NT2/D1 (cell line): ENCODE data around the gene PAX4.
A peak's percentile ranks its signal among the peaks of the same experiment; 100 is the strongest.

Experiments used
- DNase-seq: peaks from one replicate; pipeline ENCODE4 v3.0.0-alpha.2; 2011; ENCODE audit warnings: low read depth, low spot score
- H3K27me3 ChIP-seq: 2 replicates; pipeline ENCODE4 v1.6.0; 2011; ENCODE audit warnings: mild to moderate bottlenecking; ENCODE audit not compliant: insufficient read length, insufficient read depth
- H3K36me3 ChIP-seq: 2 replicates; pipeline ENCODE4 v1.6.1; 2011; ENCODE audit warnings: mild to moderate bottlenecking, low read length, mixed read lengths; ENCODE audit not compliant: insufficient read depth, insufficient read length
- H3K4me1 ChIP-seq: 2 replicates; pipeline ENCODE4 v1.5.1; 2011; ENCODE audit not compliant: insufficient read depth, insufficient read length
- H3K4me3 ChIP-seq: 2 replicates; pipeline ENCODE4 v1.5.1; 2011; ENCODE audit warnings: low read depth; ENCODE audit not compliant: insufficient read length
- H3K9ac ChIP-seq: 2 replicates; pipeline ENCODE4 v1.6.0; 2011; ENCODE audit warnings: low read depth; ENCODE audit not compliant: insufficient read length
- H3K9me3 ChIP-seq: 2 replicates; pipeline ENCODE4 v1.5.1; 2011; ENCODE audit warnings: mild to moderate bottlenecking, low read length; ENCODE audit not compliant: insufficient read depth
- SUZ12 ChIP-seq: IDR thresholded peaks from 2 replicates; pipeline ENCODE4 v1.6.1; 2011; ENCODE audit not compliant: insufficient read length, insufficient read depth; ENCODE audit errors: extremely low read depth
- YY1 ChIP-seq: IDR thresholded peaks from 2 replicates; pipeline ENCODE4 v1.6.1; 2011; ENCODE audit not compliant: insufficient read length, insufficient read depth
- ZNF274 ChIP-seq: IDR thresholded peaks from 2 replicates; pipeline ENCODE4 v1.6.1; 2011; ENCODE audit warnings: mild to moderate bottlenecking, low read depth, low read length

PAX4 gene

GRCh38 chr7:127620406-127621233 lies 2.7 kb upstream of the PAX4 start:
- Histone ChIP-seq H3K4me1 (no peaks in the 10 kb centered on the region), H3K4me3 (peak overlapping the region; percentile 36), H3K9me3 (no peaks in the 10 kb centered on the region), H3K36me3 (no peaks in the 10 kb centered on the region), H3K27me3 (peaks cover 38% of the 10 kb centered on the region), H3K9ac (peak overlapping the region; percentile 43)
- TF ChIP-seq ZNF274 (no peak), YY1 (no peak), SUZ12 (no peak)
- DNase-seq = no peak

DNA sequence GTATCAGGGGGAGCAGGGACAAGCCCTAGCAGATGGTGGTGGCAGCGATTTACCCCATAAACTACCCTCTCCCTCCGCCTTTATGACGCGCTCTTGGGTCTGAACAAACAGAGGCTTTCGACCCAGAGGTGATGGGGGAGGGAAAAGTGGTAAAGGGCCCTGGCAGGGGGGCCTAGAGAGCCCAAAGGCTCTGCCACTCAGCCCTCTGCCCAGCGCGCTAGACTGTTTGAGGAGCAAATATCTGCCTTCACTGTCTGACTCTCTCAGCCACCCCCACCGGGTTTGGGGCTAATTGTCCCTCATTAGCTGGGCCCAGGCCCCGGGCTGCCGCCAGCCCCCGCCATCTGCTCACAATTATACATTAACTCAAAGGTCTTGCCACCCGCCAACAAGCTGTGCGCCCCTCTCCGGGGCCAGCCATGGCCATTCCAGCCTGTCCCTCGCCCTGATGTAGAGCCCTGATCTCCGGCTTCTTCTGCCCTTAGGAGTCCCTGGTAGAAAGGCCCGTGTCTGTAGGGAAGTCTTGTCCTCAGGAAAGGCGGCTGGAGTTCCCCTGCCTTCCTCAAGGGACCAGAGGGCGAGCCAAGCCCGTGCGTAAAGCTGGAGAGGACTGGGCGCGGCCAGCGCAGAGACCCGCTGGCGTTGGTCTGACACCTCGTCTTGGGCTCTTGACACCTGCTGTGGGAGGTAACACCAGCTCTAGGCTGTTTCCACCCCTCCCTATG lies 1.9 kb upstream of the PAX4 start:
- Histone ChIP-seq H3K4me3 (peak overlapping the region; percentile 36), H3K36me3 (no peaks in the 10 kb centered on the region), H3K4me1 (no peaks in the 10 kb centered on the region), H3K9me3 (no peaks in the 10 kb centered on the region), H3K27me3 (peaks cover 45% of the 10 kb centered on the region), H3K9ac (no peak overlapping the region)
- TF ChIP-seq YY1 = no peak
- TF ChIP-seq SUZ12 = no peak
- no peak for TF ChIP-seq ZNF274
- no peak for DNase-seq

DNA sequence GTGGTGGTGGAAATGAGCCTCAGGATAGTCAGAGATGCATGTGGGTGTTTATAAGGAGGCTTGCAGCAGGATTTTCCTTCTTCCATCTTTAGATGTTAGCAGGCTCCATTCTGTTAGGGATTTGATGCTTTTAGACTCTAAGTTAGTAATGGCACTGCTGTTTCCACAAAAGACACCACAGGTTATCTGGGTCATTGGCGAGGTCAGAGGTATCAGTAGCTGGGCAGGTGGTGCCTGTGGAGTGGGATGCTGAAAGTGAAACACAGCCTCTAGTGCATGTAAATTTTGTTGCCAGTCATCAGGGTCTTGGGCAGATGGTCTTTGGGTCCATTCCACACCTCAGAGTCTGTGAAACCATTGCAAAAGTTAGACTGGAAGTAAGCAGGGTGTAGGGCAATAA lies 833 bp upstream of the PAX4 start:
- Histone ChIP-seq H3K9me3 (no peaks in the 10 kb centered on the region), H3K4me3 (no peak overlapping the region), H3K27me3 (peaks cover 48% of the 10 kb centered on the region), H3K9ac (no peak overlapping the region), H3K36me3 (no peaks in the 10 kb centered on the region), H3K4me1 (no peaks in the 10 kb centered on the region)
- no peak for DNase-seq
- TF ChIP-seq YY1 = no peak

DNA sequence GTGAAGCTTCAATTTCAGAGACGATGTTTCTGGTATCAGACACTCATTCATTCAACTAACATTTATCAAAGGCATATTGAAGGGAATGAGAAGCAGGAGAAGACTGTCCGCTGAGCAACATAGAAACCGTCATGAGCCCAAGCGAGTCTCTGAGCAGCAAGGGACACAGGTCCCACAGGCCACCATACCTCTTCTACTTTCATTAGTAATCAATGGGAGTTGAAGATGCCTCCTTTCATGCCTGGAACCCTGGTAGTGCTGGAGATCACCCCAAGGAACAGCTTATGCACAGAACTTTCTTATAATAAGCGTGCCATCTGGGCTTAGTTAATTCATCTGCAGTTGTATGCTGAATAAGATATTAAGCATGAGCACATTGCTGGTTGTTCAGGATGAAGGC lies 1.2 kb downstream of the PAX4 start:
- Histone ChIP-seq H3K9me3 (no peaks in the 10 kb centered on the region), H3K4me1 (no peaks in the 10 kb centered on the region), H3K27me3 (peaks cover 46% of the 10 kb centered on the region), H3K36me3 (no peaks in the 10 kb centered on the region), H3K4me3 (no peak overlapping the region), H3K9ac (no peak overlapping the region)
- DNase-seq = no peak
- no peak for TF ChIP-seq ZNF274
- no peak for TF ChIP-seq YY1

DNA sequence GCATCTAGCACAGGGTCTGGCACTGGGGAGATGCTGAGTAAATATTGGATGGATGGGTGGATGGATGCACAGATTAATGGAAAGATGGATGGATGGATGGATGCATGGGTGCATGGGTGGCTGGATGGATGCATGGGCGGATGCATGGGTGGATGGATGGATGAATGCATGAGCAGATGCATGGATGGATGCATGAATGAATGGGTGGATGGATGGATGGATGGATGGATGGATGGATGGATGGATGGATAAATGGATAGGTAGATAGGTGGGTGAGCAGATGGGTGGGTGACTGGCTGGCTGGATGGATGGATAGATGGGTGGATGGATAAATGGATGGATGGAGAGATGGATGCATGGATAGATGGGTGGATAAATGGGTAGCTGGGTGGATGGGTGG lies 5.7 kb downstream of the PAX4 start:
- TF ChIP-seq SUZ12 (no peak), ZNF274 (no peak), YY1 (no peak)
- no peak overlapping the region for H3K4me3 ChIP-seq
- no peaks in the 10 kb centered on the region for H3K36me3 ChIP-seq
- peaks cover 15% of the 10 kb centered on the region; the same call in 1 of the 2 replicates for H3K9me3 ChIP-seq
- DNase-seq = no peak
- H3K4me1 ChIP-seq = no peaks in the 10 kb centered on the region
- H3K9ac ChIP-seq = no peak overlapping the region
- peaks cover 17% of the 10 kb centered on the region for H3K27me3 ChIP-seq

DNA sequence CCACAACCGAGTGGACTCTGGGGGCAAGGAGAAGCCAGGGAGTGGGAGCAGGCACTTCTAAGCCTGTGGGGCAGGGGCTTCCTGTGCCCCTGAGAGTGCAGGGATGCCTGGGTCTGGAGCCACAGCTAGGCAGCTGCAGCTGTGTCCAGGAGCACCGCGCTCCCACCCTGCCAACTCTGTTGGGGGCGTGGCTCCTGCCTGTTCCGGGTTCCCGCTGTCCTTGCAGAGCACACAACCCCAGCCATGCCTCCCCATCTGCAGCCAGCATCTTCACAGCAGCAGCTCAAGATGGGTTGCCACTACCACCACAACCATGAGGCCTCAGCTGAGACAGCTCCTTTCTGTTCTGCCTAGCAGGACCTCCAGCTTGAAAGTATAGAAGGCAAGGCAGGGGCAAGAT lies 8.6 kb downstream of the PAX4 start:
- no peak for DNase-seq
- Histone ChIP-seq H3K4me3 (no peak overlapping the region), H3K9ac (no peak overlapping the region), H3K4me1 (no peaks in the 10 kb centered on the region), H3K27me3 (peaks cover under 1% of the 10 kb centered on the region), H3K36me3 (no peaks in the 10 kb centered on the region), H3K9me3 (peaks cover 15% of the 10 kb centered on the region; the same call in 1 of the 2 replicates)
- TF ChIP-seq YY1 (no peak), SUZ12 (no peak), ZNF274 (no peak)

- Histone ChIP-seq H3K27me3 (no peaks in the 10 kb centered on the region), H3K4me3 (no peak overlapping the region), H3K36me3 (no peaks in the 10 kb centered on the region), H3K9ac (no peak overlapping the region), H3K4me1 (no peaks in the 10 kb centered on the region), H3K9me3 (peaks cover 15% of the 10 kb centered on the region; the same call in 1 of the 2 replicates)
- TF ChIP-seq ZNF274 (no peak), SUZ12 (no peak), YY1 (no peak)
- DNase-seq = no peak
Measured at GRCh38 chr7:127608446-127608845, 9.5 kb downstream of the PAX4 start.
